ENCODE measurements around the gene LANCL1. TPM values are rescaled to one million over a fixed set of nuclear protein-coding genes. Genes with fewer than 3 reads are reported as not detected.

The LANCL1 gene
- total RNA-seq, 1 experiment from 2014 or later: 49.9 TPM

GRCh38 chr2:210429403-210430137 is 47.0 kb downstream of the LANCL1 start:
- Mint-ChIP-seq H3K36me3 (ENCODE audit: insufficient read depth in 1 of 3, low read depth in 3 of 3) (peaks cover 54 to 91% (median 67%) of the 10 kb centered on the region in 3 experiments), H3K27ac (no peak overlapping the region), H3K4me1 (no peaks in the 10 kb centered on the region), H3K4me3 (no peak overlapping the region), H3K9me3 (peaks cover 38 to 45% of the 10 kb centered on the region in 2 experiments), H3K27me3 (ENCODE audit: low read depth) (no peaks in the 10 kb centered on the region)
- Histone ChIP-seq H3K56ac (ENCODE audit: insufficient read length, low read depth, low read length) (no peak overlapping the region), H3T11ph (ENCODE audit: low read length) (no peak overlapping the region), H2AFZ (ENCODE audit: low read length) (no peak overlapping the region), H3K27me3 (ENCODE audit: insufficient read depth, low read length) (no peaks in the 10 kb centered on the region), H3K9me3 (ENCODE audit: control insufficient read depth, low read depth, low read length) (peaks cover 16% of the 10 kb centered on the region), H2BK12ac (ENCODE audit: insufficient read length, low read depth, low read length) (no peak overlapping the region), H2BK20ac (ENCODE audit: low read depth, low read length, poor library complexity, severe bottlenecking) (no peak overlapping the region), H3K14ac (ENCODE audit: insufficient read depth, low read length) (no peak overlapping the region), H3K23ac (ENCODE audit: insufficient read length, low read depth, low read length) (no peak overlapping the region), H2BK15ac (ENCODE audit: low read depth, low read length) (no peak overlapping the region), H3K4me2 (ENCODE audit: insufficient read depth, insufficient read length, low read length) (no peak overlapping the region), H2BK5ac (ENCODE audit: insufficient read length, low read length) (no peak overlapping the region), H3K79me1 (ENCODE audit: insufficient read depth, low read depth, low read length, poor library complexity, severe bottlenecking) (no peaks in the 10 kb centered on the region), H4K91ac (ENCODE audit: insufficient read length, low read depth, low read length) (no peak overlapping the region), H3K4ac (ENCODE audit: low read depth, low read length) (no peak overlapping the region), H3K9ac (ENCODE audit: extremely low read depth, insufficient read length, low read length) (no peak overlapping the region), H4K8ac (replicated peaks; ENCODE audit: insufficient read length, low read depth, low read length) (no peak overlapping the region), H4K20me1 (ENCODE audit: control insufficient read depth, insufficient read depth, insufficient read length) (no peaks in the 10 kb centered on the region), H2BK120ac (ENCODE audit: low read depth, low read length, poor library complexity, severe bottlenecking) (no peak overlapping the region), H3K27ac (ENCODE audit: insufficient read length, low read depth, low read length) (no peak overlapping the region), H3K23me2 (ENCODE audit: insufficient read length, low read depth, low read length, poor library complexity, severe bottlenecking) (no peaks in the 10 kb centered on the region), H2AK5ac (ENCODE audit: insufficient read length, low read length) (no peak overlapping the region), H3K4me1 (ENCODE audit: insufficient read depth, low read length) (no peaks in the 10 kb centered on the region), H4K5ac (ENCODE audit: insufficient read length, low read depth, low read length) (no peak overlapping the region), H3K18ac (ENCODE audit: insufficient read length, low read depth, low read length) (no peak overlapping the region), H3K79me2 (ENCODE audit: insufficient read depth, low read length) (no peaks in the 10 kb centered on the region)
- no peak for DNase-seq
- no peak for TF ChIP-seq CTCF (conservative IDR thresholded peaks at IDR 0.05)
- no CpG with 5 or more reads among the region's 2 CpGs for WGBS (ENCODE audit: extremely low coverage, insufficient read length, low lambda C conversion rate)

All from H9 (cell line).